Cardiac fibroblast (primary cell): ENCODE measurements around the gene BLOC1S5.

Experiments used
- DNase-seq, 2 donors: peaks; one replicate each; pipeline versions ENCODE4 v3.0.0 to v3.0.0-alpha.2; 2010; ENCODE audit warnings: low read depth in 2 of 2
- H3K4me3 ChIP-seq, 2 donors: replicated peaks in 1 of 2; 1 replicate in 1 of 2; 2 replicates in 1 of 2; pipeline ENCODE4 v1.5.1; 2011; ENCODE audit warnings: low read depth in 2 of 2, low read length in 2 of 2, mild to moderate bottlenecking in 2 of 2, moderate library complexity in 1 of 2
- TF ChIP-seq, protein P1 (sequence below): IDR thresholded peaks from one replicate; pipeline ENCODE4 v1.5.1; 2011; ENCODE audit warnings: low read depth, mild to moderate bottlenecking, low read length, inconsistent platforms

Gene BLOC1S5

DNA sequence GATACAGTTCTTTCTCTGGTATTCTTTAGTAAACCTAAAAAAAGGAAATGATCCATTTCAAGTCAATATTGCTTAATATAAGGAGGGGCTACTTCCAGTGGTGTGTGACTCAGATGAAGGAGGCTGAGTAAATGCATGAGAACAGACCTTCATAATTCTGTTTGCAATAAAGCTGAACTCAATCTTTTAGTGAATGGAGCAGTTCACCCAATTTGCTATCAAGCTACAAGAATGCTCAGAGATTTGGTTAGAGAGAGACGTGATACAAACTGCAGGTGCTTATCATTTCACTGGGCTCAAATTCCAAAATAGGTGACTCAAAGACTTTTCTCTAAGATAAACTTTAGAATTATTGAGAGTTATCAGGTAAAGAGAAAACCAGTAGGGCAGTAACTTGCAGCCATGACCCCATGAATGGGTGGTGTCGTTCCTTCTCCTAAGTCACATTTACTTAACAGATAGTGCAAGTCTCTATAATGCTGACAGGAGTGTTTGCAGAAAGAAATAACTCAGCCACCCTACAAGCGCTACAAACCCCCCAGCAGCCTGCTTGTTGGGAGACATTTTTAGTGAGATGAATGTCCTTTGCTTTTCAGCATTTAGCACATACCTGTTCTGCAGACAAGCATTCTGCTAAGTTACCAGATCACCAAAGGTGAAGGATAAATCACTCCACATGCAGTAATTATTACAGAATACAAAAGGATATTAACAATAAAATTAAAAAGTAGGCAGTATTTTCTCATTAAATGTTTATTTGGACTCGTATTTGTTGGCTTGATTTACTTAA is 16.4 kb upstream of the BLOC1S5 start:
- no peak overlapping the region for H3K4me3 ChIP-seq
- peak; percentile 68 to 86 for DNase-seq

DNA sequence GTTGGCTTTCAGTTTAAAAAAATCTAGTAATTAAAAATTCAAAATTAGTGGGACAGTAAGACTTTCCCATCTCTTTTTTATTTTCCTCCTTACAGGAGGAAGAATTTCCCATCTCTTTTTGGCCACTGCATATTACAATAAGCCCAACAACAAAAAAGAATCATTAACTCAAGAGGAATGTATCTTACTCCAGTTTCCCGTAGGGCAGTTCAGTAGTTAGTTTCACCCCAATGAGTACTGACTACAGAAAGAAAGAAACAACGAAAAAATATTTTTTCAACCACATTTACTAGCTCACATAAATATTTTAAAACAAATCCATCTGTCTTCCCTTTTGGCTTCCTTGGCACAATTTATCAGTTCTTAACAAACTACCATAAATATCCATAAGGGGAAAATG is 14.9 kb upstream of the BLOC1S5 start:
- TF ChIP-seq, protein P1, sequence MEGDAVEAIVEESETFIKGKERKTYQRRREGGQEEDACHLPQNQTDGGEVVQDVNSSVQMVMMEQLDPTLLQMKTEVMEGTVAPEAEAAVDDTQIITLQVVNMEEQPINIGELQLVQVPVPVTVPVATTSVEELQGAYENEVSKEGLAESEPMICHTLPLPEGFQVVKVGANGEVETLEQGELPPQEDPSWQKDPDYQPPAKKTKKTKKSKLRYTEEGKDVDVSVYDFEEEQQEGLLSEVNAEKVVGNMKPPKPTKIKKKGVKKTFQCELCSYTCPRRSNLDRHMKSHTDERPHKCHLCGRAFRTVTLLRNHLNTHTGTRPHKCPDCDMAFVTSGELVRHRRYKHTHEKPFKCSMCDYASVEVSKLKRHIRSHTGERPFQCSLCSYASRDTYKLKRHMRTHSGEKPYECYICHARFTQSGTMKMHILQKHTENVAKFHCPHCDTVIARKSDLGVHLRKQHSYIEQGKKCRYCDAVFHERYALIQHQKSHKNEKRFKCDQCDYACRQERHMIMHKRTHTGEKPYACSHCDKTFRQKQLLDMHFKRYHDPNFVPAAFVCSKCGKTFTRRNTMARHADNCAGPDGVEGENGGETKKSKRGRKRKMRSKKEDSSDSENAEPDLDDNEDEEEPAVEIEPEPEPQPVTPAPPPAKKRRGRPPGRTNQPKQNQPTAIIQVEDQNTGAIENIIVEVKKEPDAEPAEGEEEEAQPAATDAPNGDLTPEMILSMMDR: no peak
- DNase-seq: no peak
- no peak overlapping the region for H3K4me3 ChIP-seq

More for the DNA sequence above, 16.4 kb upstream of the BLOC1S5 start:
- TF ChIP-seq, protein P1: no peak

DNA sequence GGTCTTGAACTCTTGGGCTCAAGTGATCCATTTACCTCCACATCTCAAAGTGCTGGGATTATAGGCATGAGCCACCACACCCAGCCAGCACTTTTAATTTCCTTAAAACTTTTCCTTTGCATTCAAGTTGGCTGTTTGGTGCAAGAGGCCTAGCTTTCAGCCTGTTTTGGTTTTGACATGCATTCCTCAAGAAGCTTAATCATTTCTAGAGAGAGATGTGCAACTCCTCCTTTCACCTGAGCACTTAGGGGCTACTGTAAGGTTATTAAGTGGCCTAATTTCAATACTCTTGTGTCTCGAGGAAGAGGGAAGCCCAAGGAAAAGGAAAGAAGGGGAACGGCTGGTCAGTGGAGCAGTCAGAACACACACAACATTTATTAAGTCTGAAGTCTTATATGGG is 13.8 kb upstream of the BLOC1S5 start:
- DNase-seq: no peak
- H3K4me3 ChIP-seq: no peak overlapping the region

DNA sequence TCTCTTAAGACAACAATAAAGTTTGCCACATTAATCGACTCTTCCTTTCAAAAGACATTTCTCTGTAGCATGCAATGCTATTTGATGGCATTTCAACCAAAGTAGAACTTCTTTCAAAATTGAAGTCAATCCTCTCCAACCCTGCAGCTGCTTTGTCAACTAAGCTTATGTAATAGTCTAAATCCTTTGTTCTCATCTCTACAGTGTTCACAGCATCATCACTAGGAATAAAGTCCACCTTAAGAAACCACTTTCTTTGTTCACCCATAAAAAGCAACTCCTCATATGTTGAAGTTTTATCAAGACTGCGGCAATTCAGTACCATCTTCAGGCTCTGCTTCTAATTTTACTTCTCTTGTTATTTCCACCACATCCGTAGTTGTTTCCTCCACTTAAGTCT is 11.5 kb upstream of the BLOC1S5 start:
- TF ChIP-seq, protein P1: no peak
- H3K4me3 ChIP-seq: no peak overlapping the region
- DNase-seq: no peak

More for the DNA sequence above, 13.8 kb upstream of the BLOC1S5 start:
- TF ChIP-seq, protein P1: no peak

DNA sequence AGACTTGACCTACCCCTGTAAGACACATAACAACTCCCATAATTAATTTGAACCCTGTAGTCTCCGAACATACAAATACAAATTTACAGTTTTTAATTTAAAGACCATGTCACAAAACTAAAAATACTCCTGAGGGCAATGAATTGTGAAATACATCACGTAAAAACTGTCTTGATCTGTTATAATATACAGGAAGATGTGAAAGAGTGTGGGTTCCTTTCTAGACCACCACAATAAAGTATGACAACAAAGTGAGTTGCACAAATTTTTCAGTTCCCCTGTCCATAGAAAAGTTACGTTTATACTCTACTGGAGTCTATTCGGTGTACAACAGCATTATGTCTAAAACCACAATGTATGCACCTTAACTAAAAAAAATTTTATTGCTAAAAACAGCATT is 11.0 kb upstream of the BLOC1S5 start:
- no peak overlapping the region for H3K4me3 ChIP-seq
- DNase-seq: no peak
- TF ChIP-seq, protein P1: no peak

DNA sequence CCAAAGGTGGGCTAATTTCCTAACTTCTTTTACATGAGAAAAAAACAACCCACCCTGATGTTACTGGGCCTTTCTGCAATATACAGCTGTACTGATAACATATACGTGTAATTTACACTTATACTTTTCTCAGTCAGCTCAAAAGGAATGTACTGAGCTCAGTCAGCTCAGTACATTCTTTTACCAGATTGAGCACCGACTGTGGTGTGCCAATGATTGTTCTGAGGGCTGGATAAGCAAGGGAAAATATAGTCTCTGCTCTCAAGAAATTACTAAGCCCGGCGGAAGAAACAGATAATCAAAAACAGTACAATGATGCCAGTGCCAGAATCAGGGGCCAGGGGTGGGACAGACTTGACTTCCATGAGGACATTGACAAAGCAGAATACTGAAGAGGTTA is 10.0 kb upstream of the BLOC1S5 start:
- H3K4me3 ChIP-seq: no peak overlapping the region
- peak; percentile 53 to 74 for DNase-seq
- TF ChIP-seq, protein P1: no peak
